HepG2 (cell line): Measurements from ENCODE around the gene NDST1. TPM values are rescaled to one million over a fixed set of nuclear protein-coding genes. Genes with fewer than 3 reads are reported as not detected.
A peak's percentile ranks its signal among the peaks of the same experiment; 100 is the strongest.

Source experiments
- ATAC-seq: fragments of 200-7000 bp; cut with Tn5 transposase; 3 replicates; pipeline ENCODE4 v1.9.1; 2020; ENCODE audit warnings: mild to moderate bottlenecking, moderate library complexity
- BruUV-seq: library from RNA; stranded (reverse); fragments of 400-500 nt; replicated peaks from 2 replicates; lab custom pipeline; 2021; lab: Mats Ljungman, UMichigan
- CTCF ChIA-PET: fragments of 300-600 bp; formaldehyde crosslinking; extraction: SDS; loops from one replicate; lab custom pipeline; 2021; ENCODE audit warnings: low total read pairs, inconsistent platforms, low intra/inter-chr PET ratio; lab: Yijun Ruan, JAX
- POLR2A ChIA-PET: fragments of 350-600 bp; sonication (Branson Sonifier 250); formaldehyde crosslinking; loops from one replicate; lab custom pipeline; 2020; ENCODE audit warnings: antibody characterized with exemption, inconsistent platforms; lab: Yijun Ruan, JAX
- DNase-seq: peaks from one replicate; pipeline ENCODE4 v3.0.0-alpha.2; 2015; ENCODE audit warnings: low spot score
- FAIRE-seq: peaks from 3 replicates; lab custom pipeline; 2011; peaks lifted over from hg19 to GRCh38; lab: Jason Lieb, UNC
- H2AFZ ChIP-seq: one replicate; pipeline ENCODE4 v1.6.1; 2011; ENCODE audit warnings: low read length, inconsistent platforms
- H3K27ac ChIP-seq: fragments of 300-600 bp; 3 replicates; pipeline ENCODE4 v1.8.0; 2011; ENCODE audit warnings: mixed run types, mild to moderate bottlenecking, mixed read lengths, low read length, inconsistent platforms; ENCODE audit not compliant: insufficient read depth; ENCODE audit errors: extremely low read length
- H3K27me3 ChIP-seq, 2 experiments: fragments of 200-600 bp in 1 of 2; 2 replicates in 1 of 2; 3 replicates in 1 of 2; pipeline versions ENCODE4 v1.6.0 to v1.8.0; 2011; ENCODE audit warnings: low read length in 2 of 2, mild to moderate bottlenecking in 2 of 2, moderate library complexity in 2 of 2, inconsistent platforms in 1 of 2; ENCODE audit not compliant: insufficient read depth in 2 of 2, control insufficient read depth in 1 of 2
- H3K36me3 ChIP-seq, 2 experiments: fragments of 200-600 bp in 1 of 2; replicated peaks in 1 of 2; 2 replicates in 1 of 2; 3 replicates in 1 of 2; pipeline versions ENCODE4 v1.5.1 to v1.8.0; 2011; ENCODE audit warnings: low read length in 2 of 2, inconsistent platforms in 1 of 2; ENCODE audit not compliant: insufficient read depth in 2 of 2, control insufficient read depth in 1 of 2
- H3K4me1 ChIP-seq: 2 replicates; pipeline ENCODE4 v1.5.1; 2012; ENCODE audit warnings: low read length, inconsistent platforms; ENCODE audit not compliant: insufficient read depth
- H3K4me2 ChIP-seq: 2 replicates; pipeline ENCODE4 v1.6.0; 2011; ENCODE audit warnings: low read depth, low read length, inconsistent platforms
- H3K4me3 ChIP-seq, 3 experiments: fragments of 200-600 bp in 1 of 3; sonication (generic), shearing (Covaris generic) in 1 of 3; replicated peaks in 1 of 3; 2 replicates each; pipeline ENCODE4 v1.5.1; 2011 to 2016; ENCODE audit warnings: low read length in 3 of 3, inconsistent platforms in 2 of 3, low read depth in 2 of 3, mild to moderate bottlenecking in 2 of 3, control low read depth in 1 of 3, mixed read lengths in 1 of 3; ENCODE audit not compliant: insufficient read depth in 1 of 3
- H3K79me2 ChIP-seq: one replicate; pipeline ENCODE4 v1.6.1; 2011; ENCODE audit warnings: low read length, inconsistent platforms; ENCODE audit not compliant: insufficient read depth
- H3K9ac ChIP-seq: 2 replicates; pipeline ENCODE4 v1.6.0; 2011; ENCODE audit warnings: mild to moderate bottlenecking, low read depth, low read length, inconsistent platforms; ENCODE audit not compliant: insufficient read depth
- H3K9me3 ChIP-seq: 2 replicates; pipeline ENCODE4 v1.5.1; 2012; ENCODE audit warnings: mild to moderate bottlenecking, low read length
- H4K20me1 ChIP-seq: 2 replicates; pipeline ENCODE4 v1.6.0; 2011; ENCODE audit warnings: inconsistent platforms, mild to moderate bottlenecking, low read length, moderate library complexity; ENCODE audit not compliant: insufficient read depth
- FUBP1 ChIP-seq: sonication (generic); formaldehyde crosslinking; IDR thresholded peaks from 2 replicates; pipeline ENCODE4 v1.5.1; 2020; ENCODE audit warnings: missing genetic modification reagents, mild to moderate bottlenecking, borderline replicate concordance
- WGBS: methylation state at CpG from one replicate; pipeline ENCODE4 v1.1.6; 2017; ENCODE audit warnings: low lambda C conversion rate; 5-methylcytosine and 5-hydroxymethylcytosine counted together
- in situ Hi-C: cut with HindIII; loops from 2 replicates; pipeline ENCODE4 v1.10.0; 2017; ENCODE audit warnings: low pct_unique_long_range_greater_than_20kb; ENCODE audit not compliant: extremely low pct_ligation_motif_present
- intact Hi-C: fragments of 100-400 bp; cut with micrococcal nuclease; formaldehyde crosslinking; loops from one replicate; pipeline ENCODE4 v1.10.0; 2022; ENCODE audit not compliant: unreplicated experiment
- polyA plus RNA-seq, 8 experiments: library from polyadenylated mRNA; depleted of rRNA in 3 of 8; stranded (reverse) in 7 of 8; unstranded in 1 of 8; fragments of >200 nt; fragmentation: Illumina TruSeq in 4 of 8; extraction: Trizol in 4 of 8; gene quantifications; 2 replicates each; pipeline versions ENCODE4 v1.2.1 to v1.2.3, GENCODE V29; 2011 to 2016; ENCODE audit warnings: low read depth in 4 of 8, missing spikeins in 1 of 8, mixed read lengths in 1 of 8; ENCODE audit not compliant: insufficient read depth in 1 of 8
- total RNA-seq, 5 experiments: library from RNA; depleted of rRNA; stranded (reverse); fragments of >200 nt; fragmentation: Illumina TruSeq; extraction: Trizol; gene quantifications; 2 replicates each; pipeline ENCODE4 v1.2.3, GENCODE V29; 2016; ENCODE audit warnings: low read depth in 1 of 5
- TF ChIP-seq, protein P1 (sequence below): sonication (generic); formaldehyde crosslinking; IDR thresholded peaks from 2 replicates; pipeline ENCODE4 v1.5.1; 2020; ENCODE audit warnings: mild to moderate bottlenecking, missing genetic modification reagents, moderate library complexity

The NDST1 gene
- total and polyA plus RNA-seq, 2 of the 13 experiments (the other 11 are each of a cell fraction or from before 2014, with no cell fraction given): 23.8 to 26.2 TPM

GRCh38 chr5:150541397-150541675, 33.4 kb downstream of the NDST1 start:
- Histone ChIP-seq H2AFZ (no peak overlapping the region), H3K36me3 (peaks cover 14 to 54% of the 10 kb centered on the region in 2 experiments), H3K27ac (peak overlapping the region; percentile 89), H3K9ac (peak overlapping the region; percentile 70), H3K27me3 (no peaks in the 10 kb centered on the region), H3K4me1 (peaks cover 55% of the 10 kb centered on the region), H3K4me3 (0 out of 6 replicates have a peak overlapping the region, but pooled peaks of 1 of the 3 experiments have one; percentile 3), H3K4me2 (peak overlapping the region; percentile 29), H3K79me2 (no peaks in the 10 kb centered on the region), H4K20me1 (no peaks in the 10 kb centered on the region), H3K9me3 (no peaks in the 10 kb centered on the region)
- in situ Hi-C loops: loop anchor here (10.0 kb wide), 1 partner anchor 87 kb away; no protein-coding TSS in a partner anchor
- DNase-seq: no peak
- 94% methylated on average over 5 of the region's 6 CpGs for WGBS
- FAIRE-seq: no peak
- CTCF ChIA-PET: no interaction called here
- intact Hi-C loops: loop anchor here (5.0 kb wide), 1 partner anchor 39 kb away; no protein-coding TSS in a partner anchor
- TF ChIP-seq, protein P1, sequence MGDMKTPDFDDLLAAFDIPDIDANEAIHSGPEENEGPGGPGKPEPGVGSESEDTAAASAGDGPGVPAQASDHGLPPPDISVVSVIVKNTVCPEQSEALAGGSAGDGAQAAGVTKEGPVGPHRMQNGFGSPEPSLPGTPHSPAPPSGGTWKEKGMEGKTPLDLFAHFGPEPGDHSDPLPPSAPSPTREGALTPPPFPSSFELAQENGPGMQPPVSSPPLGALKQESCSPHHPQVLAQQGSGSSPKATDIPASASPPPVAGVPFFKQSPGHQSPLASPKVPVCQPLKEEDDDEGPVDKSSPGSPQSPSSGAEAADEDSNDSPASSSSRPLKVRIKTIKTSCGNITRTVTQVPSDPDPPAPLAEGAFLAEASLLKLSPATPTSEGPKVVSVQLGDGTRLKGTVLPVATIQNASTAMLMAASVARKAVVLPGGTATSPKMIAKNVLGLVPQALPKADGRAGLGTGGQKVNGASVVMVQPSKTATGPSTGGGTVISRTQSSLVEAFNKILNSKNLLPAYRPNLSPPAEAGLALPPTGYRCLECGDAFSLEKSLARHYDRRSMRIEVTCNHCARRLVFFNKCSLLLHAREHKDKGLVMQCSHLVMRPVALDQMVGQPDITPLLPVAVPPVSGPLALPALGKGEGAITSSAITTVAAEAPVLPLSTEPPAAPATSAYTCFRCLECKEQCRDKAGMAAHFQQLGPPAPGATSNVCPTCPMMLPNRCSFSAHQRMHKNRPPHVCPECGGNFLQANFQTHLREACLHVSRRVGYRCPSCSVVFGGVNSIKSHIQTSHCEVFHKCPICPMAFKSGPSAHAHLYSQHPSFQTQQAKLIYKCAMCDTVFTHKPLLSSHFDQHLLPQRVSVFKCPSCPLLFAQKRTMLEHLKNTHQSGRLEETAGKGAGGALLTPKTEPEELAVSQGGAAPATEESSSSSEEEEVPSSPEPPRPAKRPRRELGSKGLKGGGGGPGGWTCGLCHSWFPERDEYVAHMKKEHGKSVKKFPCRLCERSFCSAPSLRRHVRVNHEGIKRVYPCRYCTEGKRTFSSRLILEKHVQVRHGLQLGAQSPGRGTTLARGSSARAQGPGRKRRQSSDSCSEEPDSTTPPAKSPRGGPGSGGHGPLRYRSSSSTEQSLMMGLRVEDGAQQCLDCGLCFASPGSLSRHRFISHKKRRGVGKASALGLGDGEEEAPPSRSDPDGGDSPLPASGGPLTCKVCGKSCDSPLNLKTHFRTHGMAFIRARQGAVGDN (CRISPR knock-in tag): peak; percentile 46
- no peak for TF ChIP-seq FUBP1 (CRISPR knock-in tag)
- ATAC-seq: no peak
- POLR2A ChIA-PET: interaction anchor here (1.0 to 3.6 kb wide), 11 partner anchors 11 to 112 kb away, joined by 4 to 86 read pairs (median 10); partner anchors contain the start of gene RPS14
- BruUV-seq: no TSS peak
